ENCODE data around the gene PAOX. TPM values are rescaled to one million over a fixed set of nuclear protein-coding genes. Genes with fewer than 3 reads are reported as not detected.
"Not testable (repeated sequence)": the region's sequence is repeated elsewhere in the genome, so short reads cannot be mapped to it uniquely, and the experiment has no call there.

PAOX gene
- total RNA-seq, 1 donor from 2014 or later = 8.8 TPM

DNA sequence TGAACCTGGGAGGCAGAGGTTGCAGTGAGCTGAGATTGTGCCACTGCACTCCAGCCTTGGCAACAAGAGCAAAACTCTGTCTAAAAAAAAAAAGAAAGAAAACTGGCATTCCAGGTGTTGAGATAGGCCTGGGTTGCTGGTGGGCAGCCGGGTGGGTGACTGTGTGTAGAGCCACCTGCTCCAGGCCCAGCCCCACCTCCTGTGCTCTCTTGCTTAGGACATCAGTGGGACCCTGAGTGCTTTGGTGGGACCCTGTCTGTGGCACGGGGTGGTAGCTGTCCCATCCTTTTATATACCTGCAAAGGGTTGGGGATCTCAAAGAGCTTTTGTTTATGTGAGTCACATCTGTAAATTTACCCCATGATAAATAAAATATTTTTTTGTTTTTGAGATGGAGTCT lies 6.2 kb downstream of the PAOX start:
- no peak for DNase-seq (ENCODE audit: low read depth, low spot score)

DNA sequence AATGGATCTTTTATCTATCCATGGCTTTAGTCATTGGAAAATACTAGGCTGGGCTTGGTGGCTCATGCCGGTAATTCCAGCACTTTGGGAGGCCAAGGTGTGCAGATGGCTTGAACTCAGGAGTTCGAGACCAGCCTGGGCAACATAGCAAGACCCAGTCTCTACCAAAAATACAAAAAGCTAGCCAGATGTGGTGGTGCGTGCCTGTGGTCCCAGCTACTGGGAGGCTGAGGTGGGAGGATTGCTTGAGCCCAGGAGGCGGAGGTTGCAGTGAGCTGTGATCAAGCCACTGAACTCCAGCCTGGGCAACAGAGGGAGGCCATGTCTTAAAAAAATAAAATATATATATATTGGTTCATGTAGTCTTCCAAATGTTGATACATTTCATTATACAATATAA lies 7.9 kb downstream of the PAOX start:
- not testable (repeated sequence) for DNase-seq (ENCODE audit: low read depth, low spot score)

DNA sequence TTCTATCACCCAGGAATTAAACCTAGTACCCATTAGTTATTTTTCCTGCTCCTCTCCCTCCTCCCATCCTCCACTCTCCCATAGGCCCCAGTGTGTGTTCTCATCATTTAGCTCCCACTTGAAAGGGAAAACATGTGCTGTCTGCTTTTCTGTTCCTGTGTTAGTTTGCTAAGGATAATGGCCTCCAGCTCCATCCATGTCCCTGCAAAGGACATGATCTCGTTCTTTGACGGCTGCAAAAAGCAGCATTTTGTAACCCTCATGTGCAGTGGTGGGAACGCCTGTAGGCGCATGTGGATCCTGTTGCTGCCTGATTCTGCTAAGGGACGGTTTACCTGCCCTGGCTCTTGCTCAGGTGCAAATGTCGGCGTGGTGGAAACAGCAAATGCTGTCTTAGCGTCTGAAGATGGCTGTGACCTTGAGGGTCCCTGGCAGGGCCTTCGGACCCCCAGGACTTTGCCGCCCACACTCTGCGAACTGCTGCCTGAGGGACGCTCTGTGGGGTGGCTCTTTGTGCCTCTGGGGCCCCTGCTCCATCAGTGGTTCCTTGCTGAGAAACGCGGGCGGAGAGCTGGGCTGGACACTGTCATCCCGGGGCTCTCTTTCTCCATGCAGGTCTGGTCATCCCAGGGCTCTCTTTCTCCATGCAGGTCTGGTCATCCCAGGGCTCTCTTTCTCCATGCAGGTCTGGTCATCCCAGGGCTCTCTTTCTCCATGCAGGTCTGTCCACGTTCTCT lies 9.3 kb downstream of the PAOX start:
- no peak for DNase-seq (ENCODE audit: low read depth, low spot score)

DNA sequence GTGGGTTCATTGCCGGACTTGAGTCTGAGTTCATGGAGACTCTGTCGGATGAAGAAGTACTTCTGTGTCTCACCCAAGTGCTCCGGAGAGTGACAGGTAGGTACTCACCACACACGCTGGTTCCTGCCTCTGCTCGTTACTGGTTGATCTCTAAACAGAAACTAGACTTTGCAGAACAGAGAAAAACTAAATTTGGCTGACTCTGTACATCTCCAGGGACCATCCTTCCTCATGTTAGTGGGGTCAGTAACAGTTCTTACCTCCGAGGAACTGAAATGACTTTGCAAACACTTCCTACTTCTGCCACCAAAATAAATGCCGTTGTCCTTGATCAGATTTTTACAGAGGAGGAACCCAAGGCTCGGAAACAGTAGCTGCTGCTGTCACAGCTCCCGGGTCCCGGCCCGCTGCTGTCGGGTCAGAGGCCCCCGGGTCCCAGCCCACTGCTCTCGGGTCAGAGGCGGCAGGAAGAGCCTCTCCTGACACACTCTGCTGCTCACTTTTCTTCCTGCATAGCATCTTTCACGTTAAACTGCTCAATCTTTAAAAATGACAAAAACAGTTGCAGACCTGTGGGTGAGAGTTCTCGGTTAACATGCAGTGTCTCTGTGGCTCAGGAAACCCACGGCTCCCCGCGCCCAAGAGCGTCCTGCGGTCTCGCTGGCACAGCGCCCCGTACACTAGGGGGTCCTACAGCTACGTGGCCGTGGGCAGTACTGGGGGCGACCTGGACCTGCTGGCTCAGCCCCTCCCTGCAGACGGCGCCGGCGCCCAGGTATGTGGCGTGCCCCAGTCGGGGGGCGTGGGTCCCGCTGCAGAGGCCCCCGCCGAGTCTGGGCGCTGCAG lies 10.1 kb downstream of the PAOX start:
- DNase-seq (ENCODE audit: low read depth, low spot score) = no peak

DNA sequence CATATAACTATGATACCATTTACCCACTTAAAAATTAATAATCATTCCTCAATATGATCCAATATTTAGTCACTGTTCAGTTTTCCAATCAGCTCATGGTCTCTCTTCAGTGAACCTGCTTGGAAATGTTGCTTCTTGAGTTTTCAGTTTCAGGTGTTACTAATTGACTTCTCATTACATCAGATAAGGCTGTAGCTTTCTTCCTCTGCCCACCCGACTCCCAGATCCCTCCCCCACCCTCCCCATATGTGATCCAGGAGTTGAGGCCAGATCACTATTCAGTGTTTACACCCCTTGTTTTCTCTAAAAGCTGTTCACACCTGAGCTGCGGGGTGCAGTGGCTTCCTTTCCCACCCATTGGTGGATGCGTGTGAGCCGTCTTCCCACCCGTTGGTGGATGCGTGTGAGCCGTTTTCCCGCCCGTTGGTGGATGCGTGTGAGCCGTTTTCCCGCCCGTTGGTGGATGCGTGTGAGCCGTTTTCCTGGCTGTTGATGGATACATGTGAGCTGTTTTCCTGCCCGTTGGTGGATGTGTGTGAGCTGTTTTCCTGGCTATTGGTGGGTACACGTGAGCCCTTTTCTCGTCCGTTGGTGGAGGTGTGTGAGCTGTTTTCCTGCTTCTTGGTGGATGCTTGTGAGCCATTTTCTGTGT lies 11.7 kb downstream of the PAOX start:
- no peak for DNase-seq (ENCODE audit: low read depth, low spot score)

DNA sequence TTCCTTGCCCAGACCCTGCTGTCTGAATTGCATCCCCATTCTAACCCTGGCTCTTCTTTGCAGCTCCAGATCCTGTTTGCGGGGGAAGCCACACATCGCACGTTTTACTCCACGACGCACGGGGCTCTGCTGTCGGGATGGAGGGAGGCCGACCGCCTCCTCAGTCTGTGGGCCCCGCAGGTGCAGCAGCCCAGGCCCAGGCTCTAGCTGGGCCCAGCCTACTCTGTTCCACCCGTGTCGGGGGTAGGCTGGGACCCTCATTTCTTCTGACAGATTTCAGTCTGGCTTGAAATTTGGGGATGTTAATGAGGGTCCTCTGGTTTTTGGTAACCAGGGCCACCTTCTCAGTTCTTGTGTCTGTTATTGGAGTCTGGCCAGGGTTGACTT lies 12.2 kb downstream of the PAOX start:
- DNase-seq (ENCODE audit: low read depth, low spot score) = no peak

DNA sequence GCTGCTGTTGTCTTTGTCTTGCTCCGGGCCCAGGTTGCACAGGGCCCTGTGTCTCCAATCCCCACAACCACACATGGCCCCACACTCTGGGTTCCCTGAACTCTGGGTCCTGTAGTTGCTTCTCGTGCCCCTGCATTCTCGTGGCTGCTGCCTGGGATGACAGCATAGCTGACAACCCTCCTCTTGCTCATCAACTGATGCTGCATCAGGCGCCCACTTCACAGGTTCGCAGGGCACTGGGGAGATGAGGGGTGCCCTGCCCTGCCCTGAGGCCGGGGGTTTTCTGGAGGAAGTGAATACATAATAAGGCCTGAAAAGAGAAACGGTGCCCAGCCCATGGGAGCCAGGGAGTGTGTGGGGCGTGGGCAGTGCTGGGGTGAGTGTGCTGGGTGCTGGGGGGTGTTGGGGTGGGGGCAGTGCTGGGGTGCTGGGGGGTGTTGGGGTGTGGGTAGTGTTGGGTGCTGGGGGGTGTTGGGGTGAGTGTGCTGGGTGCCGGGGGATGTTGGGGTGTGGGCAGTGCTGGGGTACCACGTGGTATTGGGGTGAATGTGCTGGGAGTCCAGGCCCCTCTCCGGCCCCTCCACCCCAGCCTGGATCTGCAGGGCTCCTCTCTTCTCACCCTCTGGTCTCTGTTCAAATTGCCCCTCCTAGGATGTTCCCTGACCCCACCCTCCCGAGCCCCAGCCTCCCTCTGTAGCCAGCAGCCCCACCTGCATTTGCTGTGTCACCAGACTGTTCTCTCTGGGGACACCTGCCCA lies 12.9 kb downstream of the PAOX start:
- no peak for DNase-seq (ENCODE audit: low read depth, low spot score)

DNA sequence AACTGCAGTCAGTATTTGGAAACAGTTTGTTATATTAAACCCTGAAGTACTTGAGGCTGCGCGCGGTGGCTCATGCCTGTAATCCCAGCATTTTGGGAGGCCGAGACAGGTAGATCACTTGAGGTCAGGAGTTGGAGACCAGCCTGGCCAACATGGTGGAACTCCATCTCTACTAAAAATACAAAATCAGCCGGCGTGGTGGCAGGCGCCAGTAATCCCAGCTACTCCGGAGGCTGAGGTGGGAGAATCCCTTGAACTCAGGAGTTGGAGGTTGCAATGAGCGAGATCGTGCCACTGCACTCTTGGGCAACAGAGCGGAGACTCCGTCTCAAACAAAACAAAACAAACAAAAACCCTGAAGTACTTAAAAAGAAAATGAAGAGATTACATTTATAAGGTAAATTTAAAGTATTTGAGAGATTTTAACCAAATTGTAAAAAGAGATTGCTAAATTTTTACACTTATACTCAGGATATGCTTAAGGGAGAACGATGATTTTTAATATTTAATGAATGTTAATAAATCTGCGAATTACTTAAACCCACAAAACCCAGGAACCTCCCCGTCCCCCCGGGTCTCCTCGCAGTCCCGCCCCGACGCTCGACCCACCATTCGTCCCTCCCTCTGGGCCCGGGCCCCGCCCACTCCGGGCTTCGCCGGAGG lies 14.5 kb downstream of the PAOX start:
- DNase-seq (ENCODE audit: low read depth, low spot score) = no peak

DNA sequence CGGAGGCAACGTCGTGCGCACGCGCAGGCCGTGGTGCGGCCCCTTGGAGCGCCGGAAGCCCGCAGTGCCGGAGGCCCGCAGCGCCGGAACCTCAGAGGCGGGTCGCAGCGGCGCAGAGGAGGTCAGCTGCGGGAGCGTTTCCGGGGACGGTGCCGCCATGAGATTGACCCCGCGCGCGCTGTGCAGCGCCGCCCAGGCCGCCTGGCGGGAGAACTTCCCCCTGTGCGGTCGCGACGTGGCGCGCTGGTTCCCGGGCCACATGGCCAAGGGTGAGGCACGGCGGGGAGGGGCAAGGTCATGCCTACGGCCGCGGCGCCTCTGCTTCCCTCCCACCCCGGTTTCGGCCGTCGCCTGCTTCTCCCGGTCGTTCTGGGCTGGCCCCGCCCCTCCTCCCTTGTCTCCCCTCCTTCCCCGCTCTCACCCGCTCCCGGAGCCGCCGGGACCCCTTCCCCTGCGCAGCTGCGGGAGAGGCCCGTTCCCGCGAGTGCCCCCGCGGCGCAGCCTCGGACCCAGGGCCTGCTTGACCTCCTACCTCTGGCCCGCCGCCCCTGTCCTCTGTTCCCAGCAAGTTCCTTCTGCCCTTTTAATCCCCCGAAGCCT lies 15.1 kb downstream of the PAOX start, which contains the start of gene MTG1:
Gene MTG1, plus strand, starts transcription at position 94 of the 600 bp plus-strand sequence. Its CDS starts 64 bp downstream, at position 158.
- peak; percentile 41 for DNase-seq (ENCODE audit: low read depth, low spot score)

DNA sequence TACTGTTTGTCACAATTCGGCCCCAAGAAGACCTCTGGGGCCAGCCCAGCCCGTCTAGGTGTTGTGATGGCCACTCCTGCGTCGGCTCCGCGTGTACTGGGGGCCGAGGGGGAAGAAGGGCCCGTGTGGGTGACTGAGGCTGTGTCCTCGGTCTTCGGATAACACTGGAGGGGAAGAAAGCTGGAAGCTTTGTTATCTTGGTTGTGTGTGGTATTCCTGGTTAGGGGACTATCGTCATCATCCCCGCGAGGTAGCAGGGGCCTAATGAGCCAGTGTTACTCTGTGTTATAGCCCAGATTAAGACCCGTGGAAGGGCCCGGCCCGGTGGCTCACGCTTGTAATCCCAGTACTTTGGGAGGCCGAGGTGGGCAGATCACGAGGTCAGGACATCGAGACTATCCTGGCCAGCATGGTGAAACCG lies 15.7 kb downstream of the PAOX start:
- DNase-seq (ENCODE audit: low read depth, low spot score) = no peak

DNA sequence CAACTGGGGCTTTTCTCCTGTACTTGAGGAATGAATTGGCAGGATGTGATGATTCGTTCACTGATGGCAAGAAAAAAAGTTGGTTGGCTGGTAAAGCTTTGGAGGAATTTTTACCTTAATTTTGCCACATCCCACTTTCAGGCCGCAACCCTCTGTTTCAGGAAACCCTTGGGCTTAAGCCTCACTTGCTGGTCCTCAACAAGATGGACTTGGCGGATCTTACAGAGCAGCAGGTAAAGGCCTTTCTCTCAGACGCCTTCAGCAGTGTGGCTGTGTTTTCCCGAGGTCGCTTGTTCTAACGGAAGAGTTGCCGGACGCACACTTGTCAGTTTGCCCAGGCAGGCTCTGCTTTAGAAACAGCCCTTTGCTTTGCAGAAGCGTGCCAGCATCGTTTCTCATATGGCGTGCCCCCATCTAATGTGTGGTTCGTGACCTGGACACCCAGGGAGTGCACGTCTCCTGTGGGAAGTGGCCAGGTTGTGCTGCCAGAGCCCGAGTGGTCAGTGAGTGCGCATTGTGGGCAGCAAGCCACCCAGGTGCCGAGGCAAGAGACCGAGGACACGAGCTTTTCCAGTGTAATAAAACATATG lies 17.1 kb downstream of the PAOX start:
- DNase-seq (ENCODE audit: low read depth, low spot score) = no peak

DNA sequence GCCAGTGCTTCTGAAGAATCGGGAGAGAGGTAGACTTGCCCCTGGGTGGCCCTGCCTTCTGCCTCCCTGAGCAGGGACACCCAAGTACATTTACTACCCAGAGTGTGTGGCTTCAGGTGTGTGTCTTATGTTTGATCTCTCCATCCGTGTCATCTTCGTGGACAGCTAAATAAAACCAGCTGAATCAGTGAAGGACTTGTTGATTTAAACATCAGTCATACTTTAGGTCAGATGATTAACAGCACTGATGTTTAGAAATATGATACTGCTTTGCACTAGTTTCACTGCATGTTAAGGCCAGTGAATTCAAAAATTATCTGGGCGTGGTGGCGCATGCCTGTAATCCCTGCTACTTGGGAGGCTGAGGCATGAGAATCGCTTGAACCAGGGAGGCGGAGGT lies 18.9 kb downstream of the PAOX start:
- DNase-seq (ENCODE audit: low read depth, low spot score) = no peak

DNA sequence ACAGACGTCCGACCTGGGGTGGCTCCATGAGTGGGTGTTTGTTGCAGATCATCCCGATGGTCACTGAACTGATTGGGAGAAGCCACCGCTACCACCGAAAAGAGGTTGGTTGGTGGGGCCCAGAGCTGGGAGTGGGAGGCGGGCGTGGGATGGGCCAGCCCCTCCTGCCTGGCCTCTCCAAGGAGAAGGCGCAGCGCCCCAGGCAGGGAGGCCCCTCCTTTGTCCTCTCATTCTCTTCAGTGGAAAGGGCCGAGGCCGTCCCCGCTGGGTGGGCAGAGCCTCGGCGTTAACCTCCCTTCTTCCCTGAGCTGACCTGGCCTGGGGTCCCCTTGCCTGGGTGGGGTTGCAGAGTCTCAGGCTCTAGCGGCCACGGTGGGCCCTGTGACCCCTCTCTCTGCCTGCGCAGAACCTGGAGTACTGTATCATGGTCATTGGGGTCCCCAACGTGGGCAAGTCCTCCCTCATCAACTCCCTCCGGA lies 20.1 kb downstream of the PAOX start:
- DNase-seq (ENCODE audit: low read depth, low spot score) = no peak

DNA sequence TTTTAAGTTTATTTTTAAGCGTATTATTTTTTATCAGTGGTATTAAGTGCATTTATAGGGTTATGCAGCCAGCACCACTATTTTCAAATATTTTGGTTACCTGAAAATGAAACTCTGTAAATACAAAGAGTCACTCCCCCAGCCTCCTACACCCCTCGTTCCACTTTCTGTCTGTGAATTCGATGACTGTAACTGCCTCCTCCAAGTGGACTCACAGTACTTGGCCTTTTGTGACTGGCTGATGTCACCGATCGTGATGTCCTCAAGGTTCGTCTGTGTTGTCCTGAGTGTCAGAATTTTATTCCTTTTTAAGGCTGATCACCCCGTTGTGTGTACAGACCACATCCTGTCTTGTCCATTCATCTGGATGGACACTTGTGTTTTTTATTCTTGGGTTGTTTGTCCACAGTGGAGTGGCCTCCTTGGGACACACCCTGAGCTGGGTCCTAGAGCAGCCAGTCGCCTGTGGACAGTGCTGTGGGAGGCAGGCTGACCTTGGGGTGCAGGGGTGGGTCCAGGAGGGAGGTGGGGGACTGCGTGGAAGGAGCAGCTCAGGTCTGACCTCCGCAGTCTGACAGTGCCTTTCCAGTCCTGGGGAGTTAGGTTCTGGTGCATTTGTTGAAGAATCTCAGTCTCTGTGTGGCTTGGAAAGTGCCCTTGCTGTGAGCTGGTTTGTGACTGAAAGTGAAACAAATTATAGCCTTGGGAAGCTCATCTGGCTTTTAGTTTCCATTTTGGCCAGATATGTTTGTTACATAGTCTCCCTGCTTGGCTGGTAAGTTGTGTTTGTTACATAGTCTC lies 21.8 kb downstream of the PAOX start:
- no peak for DNase-seq (ENCODE audit: low read depth, low spot score)

DNA sequence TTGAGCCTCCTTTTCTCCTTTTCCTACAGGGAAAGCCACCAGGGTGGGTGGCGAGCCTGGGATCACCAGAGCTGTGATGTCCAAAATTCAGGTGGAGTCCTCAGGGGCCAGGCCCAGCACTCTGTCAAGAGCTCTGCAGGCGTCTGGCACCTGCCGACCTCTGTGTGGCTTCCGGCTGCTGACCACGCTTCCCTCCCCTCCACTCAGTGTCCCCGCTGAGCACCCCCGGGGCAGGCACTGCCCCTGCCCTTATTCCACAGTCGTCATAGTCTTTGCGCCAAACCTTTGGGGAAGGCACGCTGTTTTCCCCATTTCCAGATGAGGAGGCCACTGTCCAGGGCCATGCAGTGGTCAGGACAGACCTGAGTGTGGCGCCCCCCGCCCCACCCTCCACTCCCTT lies 22.4 kb downstream of the PAOX start:
- DNase-seq (ENCODE audit: low read depth, low spot score) = no peak

DNA sequence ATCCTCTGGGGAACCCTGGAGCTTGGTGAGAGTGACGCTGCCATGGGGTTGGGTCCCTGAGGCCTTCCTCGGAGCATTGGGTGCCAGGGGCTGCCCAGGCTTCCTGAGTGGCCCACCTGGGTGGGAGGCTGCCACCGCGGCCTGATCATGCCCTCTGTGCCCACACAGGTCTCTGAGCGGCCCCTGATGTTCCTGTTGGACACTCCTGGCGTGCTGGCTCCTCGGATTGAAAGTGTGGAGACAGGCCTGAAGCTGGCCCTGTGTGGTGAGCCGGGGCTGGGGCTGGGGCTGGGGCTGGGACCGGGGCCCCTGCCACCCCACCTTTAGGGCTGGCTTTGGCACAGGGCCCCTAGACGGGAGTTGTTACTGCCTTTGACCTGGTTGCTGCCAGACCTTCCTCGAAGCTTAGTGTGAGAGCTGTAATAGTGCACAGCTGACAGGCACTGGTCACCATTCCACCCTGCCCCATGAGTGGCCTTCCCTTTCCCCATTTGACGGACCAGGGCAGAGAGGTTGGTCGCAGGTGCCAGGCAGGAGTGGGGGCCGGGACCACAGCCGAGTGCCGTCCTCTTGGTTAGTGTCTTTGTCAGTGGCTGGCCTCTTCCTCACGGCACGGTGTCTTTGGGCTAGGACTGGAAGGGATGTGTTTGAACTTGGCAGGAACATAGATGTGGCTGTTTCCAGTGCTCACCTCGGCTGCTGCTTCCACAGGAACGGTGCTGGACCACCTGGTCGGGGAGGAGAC lies 23.1 kb downstream of the PAOX start:
- no peak for DNase-seq (ENCODE audit: low read depth, low spot score)

DNA sequence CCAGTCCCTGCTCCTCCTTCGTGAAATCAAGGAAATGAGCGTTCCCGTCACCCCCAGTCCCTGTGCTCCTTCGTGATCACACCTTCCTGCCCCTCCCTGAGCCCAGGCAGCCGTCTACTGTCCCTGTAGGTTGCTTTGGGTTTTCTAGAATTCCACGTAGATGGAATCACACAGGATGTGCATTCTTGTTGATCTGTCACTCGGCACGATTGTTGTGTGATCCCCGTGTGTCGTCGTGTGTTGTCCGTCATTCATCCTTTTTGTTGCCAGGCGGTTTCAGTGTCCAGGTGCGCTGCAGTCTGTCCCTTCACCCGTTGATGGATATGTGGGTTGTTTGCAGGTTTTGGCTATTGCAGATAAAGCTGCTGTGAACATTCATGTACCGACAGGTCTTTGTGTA lies 24.3 kb downstream of the PAOX start:
- no peak for DNase-seq (ENCODE audit: low read depth, low spot score)

DNA sequence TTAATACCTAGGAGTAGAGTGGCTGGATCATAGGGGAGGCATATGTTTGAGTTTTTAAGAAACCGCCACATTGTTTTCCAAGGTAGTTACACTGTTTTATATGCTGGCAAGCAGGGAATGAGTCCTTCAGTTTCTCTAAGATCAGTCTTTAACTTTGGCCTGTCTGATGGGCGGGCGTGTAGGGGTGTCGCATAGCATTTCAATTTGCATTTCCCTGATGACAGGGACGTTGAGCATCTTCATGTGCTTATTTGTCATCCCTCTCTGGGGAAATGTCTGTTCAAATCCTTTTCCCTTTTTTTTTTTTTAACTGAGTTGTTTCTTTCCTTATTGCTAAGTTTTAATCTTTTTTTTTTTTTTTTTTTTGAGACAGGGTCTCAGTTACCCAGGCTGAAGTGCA lies 24.7 kb downstream of the PAOX start:
- DNase-seq (ENCODE audit: low read depth, low spot score) = no peak

All from pulmonary artery endothelial cell (primary cell).